Nephron progenitor cell (in vitro differentiated cells): Measurements from ENCODE around the gene RECQL5.
A peak's percentile ranks its signal among the peaks of the same experiment; 100 is the strongest.
"Not testable (repeated sequence)": the region's sequence is repeated elsewhere in the genome, so short reads cannot be mapped to it uniquely, and the experiment has no call there.

Experiments
- DNase-seq: peaks from one replicate; pipeline ENCODE4 v3.0.0; 2021
- H3K27ac Mint-ChIP-seq: 2 replicates; pipeline ENCODE4 v1.8.0; 2021; ENCODE audit warnings: mild to moderate bottlenecking, moderate library complexity, mixed read lengths
- H3K27me3 Mint-ChIP-seq: 2 replicates; pipeline ENCODE4 v1.8.0; 2021; ENCODE audit warnings: mild to moderate bottlenecking, low read depth, mixed read lengths; ENCODE audit not compliant: poor library complexity
- H3K36me3 Mint-ChIP-seq: 2 replicates; pipeline ENCODE4 v1.8.0; 2021; ENCODE audit warnings: low read depth, mixed read lengths
- H3K4me1 Mint-ChIP-seq: 2 replicates; pipeline ENCODE4 v1.8.0; 2021; ENCODE audit warnings: mixed read lengths
- H3K4me3 Mint-ChIP-seq: 2 replicates; pipeline ENCODE4 v1.8.0; 2021; ENCODE audit warnings: mild to moderate bottlenecking, moderate library complexity, mixed read lengths
- H3K9me3 Mint-ChIP-seq: 2 replicates; pipeline ENCODE4 v1.8.0; 2021; ENCODE audit warnings: mild to moderate bottlenecking, moderate library complexity, mixed read lengths
- TF ChIP-seq, protein P1 (sequence below): fragments of 200-600 bp; sonication (generic); IDR thresholded peaks from 2 replicates; pipeline ENCODE4 v1.5.0; 2021; ENCODE audit warnings: antibody characterized with exemption

The RECQL5 gene

DNA sequence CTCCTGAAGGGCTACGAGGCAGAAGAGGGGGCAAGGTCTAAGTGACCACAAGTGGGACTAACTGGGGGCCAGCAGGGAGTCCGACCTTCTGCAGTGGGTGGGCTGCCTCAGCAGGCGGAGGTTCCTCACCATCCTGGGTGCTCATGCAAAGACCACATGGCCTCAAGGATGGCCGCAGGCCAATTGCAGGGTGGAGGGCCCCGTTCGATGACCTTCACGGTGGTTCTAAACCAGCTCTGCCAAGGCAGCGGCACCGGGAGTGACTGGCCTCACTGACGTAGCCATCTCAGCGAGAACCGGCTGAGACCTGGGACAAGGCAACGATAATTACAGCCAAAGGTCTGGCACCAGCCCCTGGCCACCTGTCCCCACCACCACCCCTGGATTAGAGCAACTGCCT is 28.1 kb downstream of the RECQL5 start:
- no peak overlapping the region for H3K27ac Mint-ChIP-seq
- no peak overlapping the region for H3K4me3 Mint-ChIP-seq
- TF ChIP-seq, protein P1, sequence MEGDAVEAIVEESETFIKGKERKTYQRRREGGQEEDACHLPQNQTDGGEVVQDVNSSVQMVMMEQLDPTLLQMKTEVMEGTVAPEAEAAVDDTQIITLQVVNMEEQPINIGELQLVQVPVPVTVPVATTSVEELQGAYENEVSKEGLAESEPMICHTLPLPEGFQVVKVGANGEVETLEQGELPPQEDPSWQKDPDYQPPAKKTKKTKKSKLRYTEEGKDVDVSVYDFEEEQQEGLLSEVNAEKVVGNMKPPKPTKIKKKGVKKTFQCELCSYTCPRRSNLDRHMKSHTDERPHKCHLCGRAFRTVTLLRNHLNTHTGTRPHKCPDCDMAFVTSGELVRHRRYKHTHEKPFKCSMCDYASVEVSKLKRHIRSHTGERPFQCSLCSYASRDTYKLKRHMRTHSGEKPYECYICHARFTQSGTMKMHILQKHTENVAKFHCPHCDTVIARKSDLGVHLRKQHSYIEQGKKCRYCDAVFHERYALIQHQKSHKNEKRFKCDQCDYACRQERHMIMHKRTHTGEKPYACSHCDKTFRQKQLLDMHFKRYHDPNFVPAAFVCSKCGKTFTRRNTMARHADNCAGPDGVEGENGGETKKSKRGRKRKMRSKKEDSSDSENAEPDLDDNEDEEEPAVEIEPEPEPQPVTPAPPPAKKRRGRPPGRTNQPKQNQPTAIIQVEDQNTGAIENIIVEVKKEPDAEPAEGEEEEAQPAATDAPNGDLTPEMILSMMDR = no peak
- H3K27me3 Mint-ChIP-seq = peaks cover 3% of the 10 kb centered on the region
- DNase-seq = no peak
- peaks cover 20% of the 10 kb centered on the region for H3K4me1 Mint-ChIP-seq
- no peaks in the 10 kb centered on the region for H3K36me3 Mint-ChIP-seq
- H3K9me3 Mint-ChIP-seq = no peaks in the 10 kb centered on the region

DNA sequence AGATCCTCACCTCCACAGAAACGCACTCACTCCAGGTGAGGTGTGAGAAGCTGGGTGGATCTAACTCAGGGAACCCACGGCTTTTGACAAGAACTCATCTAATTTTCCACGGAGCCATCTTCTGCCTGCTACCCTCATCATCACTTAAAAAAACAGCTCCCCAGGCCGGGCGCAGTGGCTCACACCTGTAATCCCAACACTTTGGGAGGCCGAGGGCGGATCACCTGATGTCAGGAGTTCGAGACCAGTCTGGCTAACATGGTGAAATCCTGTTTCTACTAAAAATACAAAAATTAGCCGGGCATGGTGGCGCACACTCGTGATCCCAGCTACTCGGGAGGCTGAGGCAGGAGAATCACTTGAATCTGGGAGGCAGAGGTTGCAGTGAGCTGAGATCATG is 28.9 kb downstream of the RECQL5 start:
- peaks cover 29% of the 10 kb centered on the region for H3K4me1 Mint-ChIP-seq
- not testable (repeated sequence) for H3K4me3 Mint-ChIP-seq, H3K9me3 Mint-ChIP-seq, H3K27ac Mint-ChIP-seq, H3K36me3 Mint-ChIP-seq, DNase-seq, H3K27me3 Mint-ChIP-seq

DNA sequence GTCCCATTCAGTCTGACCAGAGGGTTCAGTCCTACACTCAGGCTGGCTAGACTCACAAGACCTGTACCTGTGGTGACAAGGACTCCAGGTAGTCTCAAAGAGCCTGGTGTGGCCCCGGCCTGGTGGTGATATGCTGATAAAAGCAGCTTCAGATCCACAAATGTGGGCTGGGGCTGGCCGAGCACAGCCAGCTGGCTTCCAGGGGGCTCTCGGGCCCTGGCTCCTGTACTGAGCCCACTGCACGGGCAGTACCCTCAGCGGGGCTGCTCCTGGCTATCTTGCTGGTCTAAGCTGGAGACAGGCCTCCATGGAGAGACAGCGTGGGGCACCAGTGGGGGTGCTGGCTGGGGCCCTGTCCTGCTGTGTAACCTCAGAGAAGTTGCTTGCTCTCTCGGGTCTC is 29.4 kb downstream of the RECQL5 start:
- no peak overlapping the region for H3K4me3 Mint-ChIP-seq
- peaks cover 3% of the 10 kb centered on the region for H3K27me3 Mint-ChIP-seq
- no peak for DNase-seq
- no peaks in the 10 kb centered on the region for H3K9me3 Mint-ChIP-seq
- H3K4me1 Mint-ChIP-seq = peaks cover 34% of the 10 kb centered on the region
- no peak overlapping the region for H3K27ac Mint-ChIP-seq
- no peaks in the 10 kb centered on the region for H3K36me3 Mint-ChIP-seq
- TF ChIP-seq, protein P1 = no peak

DNA sequence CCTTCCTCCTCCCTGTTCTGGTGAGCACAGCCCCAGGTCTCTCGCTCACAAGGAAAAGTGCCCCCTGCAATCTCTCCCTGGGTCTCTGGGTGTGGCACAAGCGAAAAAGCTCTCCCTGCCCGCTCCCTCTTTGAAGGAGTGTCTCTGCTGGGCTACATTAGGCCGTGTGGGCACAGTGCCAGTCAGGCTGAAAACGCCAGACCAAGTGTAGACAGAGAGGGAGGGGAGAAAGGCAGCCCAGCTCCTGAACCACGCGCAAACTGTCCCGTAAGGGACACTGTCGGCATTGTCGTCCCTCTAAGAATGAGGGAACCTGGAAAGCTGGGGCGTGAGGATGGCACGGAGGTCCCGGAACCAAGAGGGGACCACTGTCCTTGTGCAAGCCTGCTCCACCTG is 29.8 kb downstream of the RECQL5 start:
- no peaks in the 10 kb centered on the region for H3K9me3 Mint-ChIP-seq
- no peak overlapping the region for H3K4me3 Mint-ChIP-seq
- TF ChIP-seq, protein P1 = no peak
- DNase-seq = no peak
- no peaks in the 10 kb centered on the region for H3K36me3 Mint-ChIP-seq
- peaks cover 3% of the 10 kb centered on the region for H3K27me3 Mint-ChIP-seq
- peak overlapping the region; percentile 29 for H3K27ac Mint-ChIP-seq
- peaks cover 38% of the 10 kb centered on the region for H3K4me1 Mint-ChIP-seq

DNA sequence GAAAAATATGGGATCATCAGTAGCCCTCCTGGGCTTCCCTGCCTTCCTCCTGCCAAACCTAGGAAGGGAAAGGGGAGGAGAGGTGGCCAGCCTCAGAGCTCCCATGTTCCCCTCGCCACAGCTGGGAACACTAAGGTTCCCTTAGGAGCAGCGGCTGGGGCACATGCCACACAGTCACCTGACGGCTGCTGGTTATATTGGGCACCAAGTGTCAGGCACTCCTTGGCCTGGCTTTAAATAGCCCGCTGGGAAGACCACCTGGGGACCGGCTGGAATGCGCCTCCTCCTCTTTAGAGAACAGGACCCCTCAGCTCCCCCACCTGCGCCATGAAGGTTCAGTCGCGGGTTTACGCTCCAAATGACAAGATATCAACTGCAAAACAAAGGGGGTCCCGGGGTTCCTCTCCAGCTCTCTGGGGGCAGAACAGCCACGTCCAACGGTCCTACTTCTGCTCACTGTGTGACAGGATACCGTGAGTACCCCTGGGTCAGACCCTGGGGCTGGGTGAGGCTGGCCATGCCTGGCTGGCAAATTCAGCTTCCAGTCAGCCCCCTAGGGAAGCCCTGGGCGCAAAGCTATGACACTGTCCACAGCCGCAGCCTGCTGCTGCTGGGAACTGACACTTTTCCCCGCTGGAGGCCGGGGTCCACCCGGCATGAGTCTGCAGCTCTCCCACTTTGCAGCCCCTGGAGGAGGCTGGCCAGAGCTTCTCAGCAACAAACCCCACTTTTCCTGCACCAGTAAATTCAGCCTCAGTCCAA is 30.4 kb downstream of the RECQL5 start:
- peaks cover 39% of the 10 kb centered on the region for H3K4me1 Mint-ChIP-seq
- H3K27me3 Mint-ChIP-seq = peaks cover 3% of the 10 kb centered on the region
- no peaks in the 10 kb centered on the region for H3K9me3 Mint-ChIP-seq
- H3K27ac Mint-ChIP-seq = peak overlapping the region; percentile 29
- TF ChIP-seq, protein P1 = no peak
- DNase-seq = no peak
- H3K36me3 Mint-ChIP-seq = no peaks in the 10 kb centered on the region
- H3K4me3 Mint-ChIP-seq = no peak overlapping the region

DNA sequence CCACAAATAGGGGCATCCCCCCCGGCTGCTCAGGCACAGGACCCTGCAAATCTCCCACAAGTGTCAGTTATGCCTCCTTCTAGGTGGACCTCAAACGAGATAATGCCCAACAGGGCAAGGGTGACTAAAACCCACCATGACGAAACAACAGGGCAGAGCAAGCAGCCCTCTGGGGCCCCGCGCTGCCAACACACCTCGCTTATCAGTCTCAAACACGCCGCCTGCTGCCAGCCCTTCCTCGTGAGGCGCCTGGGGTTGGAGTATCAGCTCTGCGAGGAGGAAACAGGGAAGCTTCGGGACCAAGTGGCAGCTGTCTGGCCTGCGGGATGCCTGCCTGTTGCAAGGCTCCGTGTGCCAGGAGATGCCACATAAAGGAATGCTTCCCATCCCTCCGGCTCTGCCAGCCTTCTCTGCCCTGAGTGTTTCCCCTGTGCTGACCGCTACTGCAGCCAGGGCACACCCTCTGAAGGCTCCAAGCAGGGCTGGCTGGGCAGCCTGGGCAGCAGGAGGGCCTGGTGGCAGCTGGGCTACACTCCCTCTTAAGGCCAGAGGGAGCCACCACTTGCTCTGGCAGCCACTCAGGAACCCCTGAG is 31.2 kb downstream of the RECQL5 start:
- Mint-ChIP-seq H3K27me3 (peaks cover 3% of the 10 kb centered on the region), H3K4me1 (peaks cover 39% of the 10 kb centered on the region), H3K36me3 (no peaks in the 10 kb centered on the region), H3K27ac (no peak overlapping the region), H3K9me3 (no peaks in the 10 kb centered on the region), H3K4me3 (no peak overlapping the region)
- TF ChIP-seq, protein P1 = no peak
- no peak for DNase-seq
